Endometrial microvascular endothelial cells (primary cell): ENCODE results near the gene ABLIM2. TPM values are rescaled to one million over a fixed set of nuclear protein-coding genes. Genes with fewer than 3 reads are reported as not detected.

Source experiments
- in situ Hi-C: cut with HindIII; loops from 2 replicates; pipeline ENCODE4 v1.10.0; 2017; ENCODE audit warnings: low sequenced_read_pairs, low pct_unique_long_range_greater_than_20kb; ENCODE audit errors: inconsistent ontology term
- total RNA-seq: library from RNA; depleted of rRNA; stranded (reverse); fragments of >200 nt; gene quantifications from one replicate; pipeline ENCODE4 v1.2.3, GENCODE V29; 2015; ENCODE audit errors: inconsistent ontology term

Gene ABLIM2
- total RNA-seq, 1 donor from 2014 or later: 0.46 TPM

GRCh38 chr4:7967501-7968261, 190.9 kb downstream of the ABLIM2 start:
- in situ Hi-C loops: no loop called here

- in situ Hi-C loops: no loop called here
Measured at GRCh38 chr4:7967063-7967440, 191.6 kb downstream of the ABLIM2 start.

- in situ Hi-C loops: no loop called here
Measured at GRCh38 chr4:7966281-7967062, 192.1 kb downstream of the ABLIM2 start.

- in situ Hi-C loops: no loop called here
Measured at GRCh38 chr4:7964890-7965662, 193.5 kb downstream of the ABLIM2 start.

- in situ Hi-C loops: no loop called here
Measured at GRCh38 chr4:7964459-7964858, 194.2 kb downstream of the ABLIM2 start.

- in situ Hi-C loops: no loop called here
Measured at GRCh38 chr4:7963691-7964090, 194.9 kb downstream of the ABLIM2 start.

- in situ Hi-C loops: no loop called here
Measured at GRCh38 chr4:7962609-7963508, 195.8 kb downstream of the ABLIM2 start.

GRCh38 chr4:7960790-7961655, 197.6 kb downstream of the ABLIM2 start:
- in situ Hi-C loops: no loop called here

GRCh38 chr4:7960017-7960789, 198.4 kb downstream of the ABLIM2 start:
- in situ Hi-C loops: no loop called here

- in situ Hi-C loops: no loop called here
Measured at GRCh38 chr4:7959078-7959477, 199.5 kb downstream of the ABLIM2 start.

- in situ Hi-C loops: no loop called here
Measured at GRCh38 chr4:7956934-7957656, 201.5 kb downstream of the ABLIM2 start.

- in situ Hi-C loops: no loop called here
Measured at GRCh38 chr4:7956270-7956808, 202.3 kb downstream of the ABLIM2 start.

GRCh38 chr4:7955393-7955792, 203.2 kb downstream of the ABLIM2 start:
- in situ Hi-C loops: no loop called here

- in situ Hi-C loops: no loop called here
Measured at GRCh38 chr4:7952615-7953014, 206.0 kb downstream of the ABLIM2 start.

GRCh38 chr4:7950301-7951092, 208.1 kb downstream of the ABLIM2 start:
- in situ Hi-C loops: no loop called here
